K562 (cell line): ENCODE results near the gene TIGAR. TPM values are rescaled to one million over a fixed set of nuclear protein-coding genes. Genes with fewer than 3 reads are reported as not detected.

ENCODE experiments used
- CBX2 ChIP-seq: fragments of 200-600 bp; sonication (generic); IDR thresholded peaks from one replicate; pipeline ENCODE4 v1.6.1; 2012; ENCODE audit warnings: mild to moderate bottlenecking, low read length, inconsistent platforms; ENCODE audit not compliant: insufficient read depth, poor library complexity, severe bottlenecking
- ZKSCAN8 ChIP-seq: fragments of 200-800 bp; sonication (Bioruptor generic); IDR thresholded peaks from 2 replicates; pipeline ENCODE4 v1.6.1; 2016; ENCODE audit warnings: missing genetic modification characterization, missing compliant biosample characterization
- ZNF354B ChIP-seq: fragments of 250-450 bp; sonication (Bioruptor Pico); IDR thresholded peaks from 2 replicates; pipeline ENCODE4 v1.4.0; 2020
- ZNF778 ChIP-seq: fragments of 450-650 bp; formaldehyde crosslinking; IDR thresholded peaks from 2 replicates; pipeline ENCODE4 v1.4.0; 2020; ENCODE audit warnings: mild to moderate bottlenecking, moderate library complexity
- polyA plus RNA-seq, 8 experiments: library from polyadenylated mRNA; depleted of rRNA in 4 of 8; stranded (reverse) in 5 of 8; unstranded in 3 of 8; fragments of >200 nt; fragmentation: Nextera tagmentation in 2 of 8; fragmentation: Illumina TruSeq in 1 of 8; extraction: Ambion mirVana in 2 of 8; extraction: Trizol in 1 of 8; gene quantifications; 2 replicates each; pipeline versions ENCODE4 v1.2.1 to v1.2.3, GENCODE V29; 2011 to 2014; ENCODE audit warnings: inconsistent platforms in 1 of 8, missing spikeins in 1 of 8
- total RNA-seq, 7 experiments: library from RNA; depleted of rRNA in 6 of 7; stranded (reverse); fragments of >200 nt in 6 of 7; fragmentation: Illumina TruSeq in 2 of 7; extraction: Trizol in 2 of 7; gene quantifications; 2 replicates each; pipeline versions ENCODE4 v1.2.1 to v1.2.3, GENCODE V29; 2011 to 2021; ENCODE audit warnings: low replicate concordance in 1 of 7
- TF ChIP-seq, protein P1 (sequence below): sonication (generic); formaldehyde crosslinking; IDR thresholded peaks from 2 replicates; pipeline ENCODE4 v1.8.1; 2023; ENCODE audit warnings: mild to moderate bottlenecking, missing genetic modification reagents
- TF ChIP-seq, protein P2 (sequence below): fragments of 450-650 bp; IDR thresholded peaks from 2 replicates; pipeline ENCODE4 v1.6.1; 2016; ENCODE audit warnings: low read depth
- TF ChIP-seq, protein P3 (sequence below): fragments of 250-450 bp; sonication (Bioruptor Pico); IDR thresholded peaks from 2 replicates; pipeline ENCODE4 v1.8.0; 2022; ENCODE audit warnings: inconsistent platforms
- TF ChIP-seq, protein P4 (sequence below): sonication (generic); formaldehyde crosslinking; IDR thresholded peaks from 2 replicates; pipeline ENCODE4 v1.8.1; 2023; ENCODE audit warnings: mild to moderate bottlenecking, missing genetic modification reagents, moderate library complexity

TIGAR gene
- total and polyA plus RNA-seq, 9 of the 15 experiments (the other 6 are each of a cell fraction or from before 2014, with no cell fraction given), result 0.11 to 1.0 (median 0.53) TPM; not detected in 2

DNA sequence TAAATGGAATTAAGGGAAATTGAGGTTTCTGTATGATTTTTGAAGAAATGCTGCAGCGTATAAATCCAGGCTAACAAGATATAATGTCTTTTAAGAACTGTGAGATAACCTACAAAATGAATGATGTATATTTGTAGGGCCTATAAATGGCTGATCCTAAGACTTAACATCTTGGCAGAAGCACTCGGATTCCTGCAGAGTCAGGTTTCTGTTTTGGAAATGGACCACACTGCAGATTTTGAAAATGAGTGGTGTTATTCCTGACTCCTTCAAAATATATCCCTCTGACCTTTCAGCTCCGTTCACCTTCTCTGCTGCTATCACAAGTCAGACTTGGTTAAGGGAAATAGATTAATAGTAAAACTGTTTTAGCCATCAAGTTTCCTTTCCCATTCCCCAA lies 5.0 kb downstream of the TIGAR start (continued):
- TF ChIP-seq, protein P1, sequence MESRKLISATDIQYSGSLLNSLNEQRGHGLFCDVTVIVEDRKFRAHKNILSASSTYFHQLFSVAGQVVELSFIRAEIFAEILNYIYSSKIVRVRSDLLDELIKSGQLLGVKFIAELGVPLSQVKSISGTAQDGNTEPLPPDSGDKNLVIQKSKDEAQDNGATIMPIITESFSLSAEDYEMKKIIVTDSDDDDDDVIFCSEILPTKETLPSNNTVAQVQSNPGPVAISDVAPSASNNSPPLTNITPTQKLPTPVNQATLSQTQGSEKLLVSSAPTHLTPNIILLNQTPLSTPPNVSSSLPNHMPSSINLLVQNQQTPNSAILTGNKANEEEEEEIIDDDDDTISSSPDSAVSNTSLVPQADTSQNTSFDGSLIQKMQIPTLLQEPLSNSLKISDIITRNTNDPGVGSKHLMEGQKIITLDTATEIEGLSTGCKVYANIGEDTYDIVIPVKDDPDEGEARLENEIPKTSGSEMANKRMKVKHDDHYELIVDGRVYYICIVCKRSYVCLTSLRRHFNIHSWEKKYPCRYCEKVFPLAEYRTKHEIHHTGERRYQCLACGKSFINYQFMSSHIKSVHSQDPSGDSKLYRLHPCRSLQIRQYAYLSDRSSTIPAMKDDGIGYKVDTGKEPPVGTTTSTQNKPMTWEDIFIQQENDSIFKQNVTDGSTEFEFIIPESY (CRISPR knock-in tag), result no peak
- TF ChIP-seq, protein P2, sequence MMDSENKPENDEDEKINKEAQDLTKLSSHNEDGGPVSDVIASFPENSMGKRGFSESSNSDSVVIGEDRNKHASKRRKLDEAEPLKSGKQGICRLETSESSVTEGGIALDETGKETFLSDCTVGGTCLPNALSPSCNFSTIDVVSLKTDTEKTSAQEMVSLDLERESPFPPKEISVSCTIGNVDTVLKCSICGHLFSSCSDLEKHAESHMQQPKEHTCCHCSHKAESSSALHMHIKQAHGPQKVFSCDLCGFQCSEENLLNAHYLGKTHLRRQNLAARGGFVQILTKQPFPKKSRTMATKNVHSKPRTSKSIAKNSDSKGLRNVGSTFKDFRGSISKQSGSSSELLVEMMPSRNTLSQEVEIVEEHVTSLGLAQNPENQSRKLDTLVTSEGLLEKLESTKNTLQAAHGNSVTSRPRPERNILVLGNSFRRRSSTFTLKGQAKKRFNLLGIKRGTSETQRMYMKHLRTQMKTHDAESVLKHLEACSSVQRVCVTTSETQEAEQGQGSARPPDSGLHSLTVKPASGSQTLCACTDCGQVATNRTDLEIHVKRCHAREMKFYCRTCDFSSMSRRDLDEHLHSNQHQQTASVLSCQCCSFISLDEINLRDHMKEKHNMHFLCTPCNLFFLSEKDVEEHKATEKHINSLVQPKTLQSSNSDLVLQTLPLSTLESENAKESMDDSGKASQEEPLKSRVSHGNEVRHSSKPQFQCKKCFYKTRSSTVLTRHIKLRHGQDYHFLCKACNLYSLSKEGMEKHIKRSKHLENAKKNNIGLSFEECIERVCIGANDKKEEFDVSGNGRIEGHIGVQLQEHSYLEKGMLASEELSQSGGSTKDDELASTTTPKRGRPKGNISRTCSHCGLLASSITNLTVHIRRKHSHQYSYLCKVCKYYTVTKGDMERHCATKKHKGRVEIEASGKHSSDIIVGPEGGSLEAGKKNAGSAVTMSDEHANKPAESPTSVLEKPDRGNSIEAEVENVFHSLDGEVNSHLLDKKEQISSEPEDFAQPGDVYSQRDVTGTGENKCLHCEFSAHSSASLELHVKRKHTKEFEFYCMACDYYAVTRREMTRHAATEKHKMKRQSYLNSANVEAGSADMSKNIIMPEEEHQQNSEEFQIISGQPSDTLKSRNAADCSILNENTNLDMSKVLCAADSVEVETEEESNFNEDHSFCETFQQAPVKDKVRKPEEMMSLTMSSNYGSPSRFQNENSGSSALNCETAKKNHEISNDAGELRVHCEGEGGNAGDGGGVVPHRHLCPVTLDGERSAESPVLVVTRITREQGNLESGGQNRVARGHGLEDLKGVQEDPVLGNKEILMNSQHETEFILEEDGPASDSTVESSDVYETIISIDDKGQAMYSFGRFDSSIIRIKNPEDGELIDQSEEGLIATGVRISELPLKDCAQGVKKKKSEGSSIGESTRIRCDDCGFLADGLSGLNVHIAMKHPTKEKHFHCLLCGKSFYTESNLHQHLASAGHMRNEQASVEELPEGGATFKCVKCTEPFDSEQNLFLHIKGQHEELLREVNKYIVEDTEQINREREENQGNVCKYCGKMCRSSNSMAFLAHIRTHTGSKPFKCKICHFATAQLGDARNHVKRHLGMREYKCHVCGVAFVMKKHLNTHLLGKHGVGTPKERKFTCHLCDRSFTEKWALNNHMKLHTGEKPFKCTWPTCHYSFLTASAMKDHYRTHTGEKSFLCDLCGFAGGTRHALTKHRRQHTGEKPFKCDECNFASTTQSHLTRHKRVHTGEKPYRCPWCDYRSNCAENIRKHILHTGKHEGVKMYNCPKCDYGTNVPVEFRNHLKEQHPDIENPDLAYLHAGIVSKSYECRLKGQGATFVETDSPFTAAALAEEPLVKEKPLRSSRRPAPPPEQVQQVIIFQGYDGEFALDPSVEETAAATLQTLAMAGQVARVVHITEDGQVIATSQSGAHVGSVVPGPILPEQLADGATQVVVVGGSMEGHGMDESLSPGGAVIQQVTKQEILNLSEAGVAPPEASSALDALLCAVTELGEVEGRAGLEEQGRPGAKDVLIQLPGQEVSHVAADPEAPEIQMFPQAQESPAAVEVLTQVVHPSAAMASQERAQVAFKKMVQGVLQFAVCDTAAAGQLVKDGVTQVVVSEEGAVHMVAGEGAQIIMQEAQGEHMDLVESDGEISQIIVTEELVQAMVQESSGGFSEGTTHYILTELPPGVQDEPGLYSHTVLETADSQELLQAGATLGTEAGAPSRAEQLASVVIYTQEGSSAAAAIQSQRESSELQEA, result no peak
- TF ChIP-seq CBX2, result no peak
- TF ChIP-seq ZKSCAN8 (CRISPR knock-in tag), result no peak
- TF ChIP-seq ZNF778, result no peak
- TF ChIP-seq ZNF354B (CRISPR knock-in tag), result no peak
- TF ChIP-seq, protein P3, sequence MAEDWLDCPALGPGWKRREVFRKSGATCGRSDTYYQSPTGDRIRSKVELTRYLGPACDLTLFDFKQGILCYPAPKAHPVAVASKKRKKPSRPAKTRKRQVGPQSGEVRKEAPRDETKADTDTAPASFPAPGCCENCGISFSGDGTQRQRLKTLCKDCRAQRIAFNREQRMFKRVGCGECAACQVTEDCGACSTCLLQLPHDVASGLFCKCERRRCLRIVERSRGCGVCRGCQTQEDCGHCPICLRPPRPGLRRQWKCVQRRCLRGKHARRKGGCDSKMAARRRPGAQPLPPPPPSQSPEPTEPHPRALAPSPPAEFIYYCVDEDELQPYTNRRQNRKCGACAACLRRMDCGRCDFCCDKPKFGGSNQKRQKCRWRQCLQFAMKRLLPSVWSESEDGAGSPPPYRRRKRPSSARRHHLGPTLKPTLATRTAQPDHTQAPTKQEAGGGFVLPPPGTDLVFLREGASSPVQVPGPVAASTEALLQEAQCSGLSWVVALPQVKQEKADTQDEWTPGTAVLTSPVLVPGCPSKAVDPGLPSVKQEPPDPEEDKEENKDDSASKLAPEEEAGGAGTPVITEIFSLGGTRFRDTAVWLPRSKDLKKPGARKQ (CRISPR knock-in tag), result no peak
- TF ChIP-seq, protein P4, sequence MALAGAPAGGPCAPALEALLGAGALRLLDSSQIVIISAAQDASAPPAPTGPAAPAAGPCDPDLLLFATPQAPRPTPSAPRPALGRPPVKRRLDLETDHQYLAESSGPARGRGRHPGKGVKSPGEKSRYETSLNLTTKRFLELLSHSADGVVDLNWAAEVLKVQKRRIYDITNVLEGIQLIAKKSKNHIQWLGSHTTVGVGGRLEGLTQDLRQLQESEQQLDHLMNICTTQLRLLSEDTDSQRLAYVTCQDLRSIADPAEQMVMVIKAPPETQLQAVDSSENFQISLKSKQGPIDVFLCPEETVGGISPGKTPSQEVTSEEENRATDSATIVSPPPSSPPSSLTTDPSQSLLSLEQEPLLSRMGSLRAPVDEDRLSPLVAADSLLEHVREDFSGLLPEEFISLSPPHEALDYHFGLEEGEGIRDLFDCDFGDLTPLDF (CRISPR knock-in tag), result no peak
